ENCODE measurements around the gene CEP41. TPM values are rescaled to one million over a fixed set of nuclear protein-coding genes. Genes with fewer than 3 reads are reported as not detected.

CEP41 gene
- total and polyA plus RNA-seq, 3 donors from 2014 or later: 59.0 to 209 (median 91.6) TPM

GRCh38 chr7:130365088-130365487 is 75.7 kb downstream of the CEP41 start:
- Histone ChIP-seq H3K27me3 (no peaks in the 10 kb centered on the region), H3K9me3 (no peaks in the 10 kb centered on the region), H3K4me1 (peaks cover 28% of the 10 kb centered on the region), H3K4me3 (no peak overlapping the region), H3K27ac (peak overlapping the region; percentile 15 to 68), H3K36me3 (ENCODE audit: low read depth, missing control alignments) (no peaks in the 10 kb centered on the region)
- WGBS, 2 donors: 53 to 54% methylated on average over 2 of the region's 2 CpGs
- DNase-seq: no peak
- intact Hi-C loops (cut with DNase I; ENCODE audit: low total_unique reads): no loop called here
- TF ChIP-seq CTCF (IDR thresholded peaks at IDR 0.05): no peak
- TF ChIP-seq POLR2A (IDR thresholded peaks at IDR 0.05): no peak

- Histone ChIP-seq H3K27me3 (no peaks in the 10 kb centered on the region), H3K4me1 (peaks cover 22% of the 10 kb centered on the region), H3K36me3 (ENCODE audit: low read depth, missing control alignments) (no peaks in the 10 kb centered on the region), H3K4me3 (no peak overlapping the region), H3K27ac (peak overlapping the region in 1 of 2 donors; percentile 68), H3K9me3 (no peaks in the 10 kb centered on the region)
- TF ChIP-seq POLR2A (IDR thresholded peaks at IDR 0.05) (no peak), CTCF (IDR thresholded peaks at IDR 0.05) (no peak)
- no peak for DNase-seq
- 70 to 71% methylated on average over 4 of the region's 4 CpGs for WGBS, 2 donors
- intact Hi-C loops (cut with DNase I; ENCODE audit: low total_unique reads): no loop called here
These were observed 76.4 kb downstream of the CEP41 start for GRCh38 chr7:130364451-130364850.

- WGBS, 2 donors: 75 to 87% methylated on average over 3 to 8 of the region's 8 CpGs
These were observed 77.6 kb downstream of the CEP41 start for GRCh38 chr7:130363026-130363847.

GRCh38 chr7:130362251-130362816 is 78.5 kb downstream of the CEP41 start:
- no peak overlapping the region for H3K4me3 ChIP-seq
- intact Hi-C loops (cut with DNase I; ENCODE audit: low total_unique reads): no loop called here
- TF ChIP-seq CTCF (IDR thresholded peaks at IDR 0.05) (no peak), POLR2A (IDR thresholded peaks at IDR 0.05) (no peak)
- 90 to 91% methylated on average over 10 of the region's 10 CpGs for WGBS, 2 donors
- no peaks in the 10 kb centered on the region for H3K36me3 ChIP-seq (ENCODE audit: low read depth, missing control alignments)
- H3K27me3 ChIP-seq: no peaks in the 10 kb centered on the region
- no peaks in the 10 kb centered on the region for H3K9me3 ChIP-seq
- peaks cover 14% of the 10 kb centered on the region for H3K4me1 ChIP-seq
- H3K27ac ChIP-seq: no peak overlapping the region
- DNase-seq: no peak

More at GRCh38 chr7:130363026-130363847, 77.6 kb downstream of the CEP41 start:
- Histone ChIP-seq H3K27me3 (no peaks in the 10 kb centered on the region), H3K9me3 (no peaks in the 10 kb centered on the region), H3K36me3 (ENCODE audit: low read depth, missing control alignments) (no peaks in the 10 kb centered on the region), H3K4me1 (peaks cover 14% of the 10 kb centered on the region), H3K4me3 (no peak overlapping the region), H3K27ac (no peak overlapping the region)
- DNase-seq: no peak
- intact Hi-C loops (cut with DNase I; ENCODE audit: low total_unique reads): no loop called here
- TF ChIP-seq CTCF (IDR thresholded peaks at IDR 0.05) (no peak), POLR2A (IDR thresholded peaks at IDR 0.05) (no peak)
